Motor neuron (in vitro differentiated cells): ENCODE measurements around the gene DMPK. TPM values are rescaled to one million over a fixed set of nuclear protein-coding genes. Genes with fewer than 3 reads are reported as not detected.
A peak's percentile ranks its signal among the peaks of the same experiment; 100 is the strongest.
"Not testable (repeated sequence)": the region's sequence is repeated elsewhere in the genome, so short reads cannot be mapped to it uniquely, and the experiment has no call there.

Experiments
- ATAC-seq, 8 experiments: fragments of 200-7000 bp; cut with Tn5 transposase; replicated peaks in 6 of 8; 2 replicates each; pipeline ENCODE4 v1.8.0; 2021; ENCODE audit warnings: mild to moderate bottlenecking in 8 of 8, moderate library complexity in 8 of 8
- H3K27ac ChIP-seq, 2 donors: fragments of 250-450 bp; sonication (Bioruptor Pico); 2 replicates each; pipeline ENCODE4 v1.9.0; 2021; ENCODE audit warnings: antibody characterized with exemption in 2 of 2, mild to moderate bottlenecking in 2 of 2, moderate library complexity in 1 of 2
- H3K4me1 ChIP-seq, 2 donors: fragments of 250-450 bp; sonication (Bioruptor Pico); replicated peaks in 1 of 2; 2 replicates each; pipeline ENCODE4 v1.6.1; 2021; ENCODE audit warnings: antibody characterized with exemption in 2 of 2, mild to moderate bottlenecking in 2 of 2, moderate library complexity in 1 of 2
- H3K4me3 ChIP-seq, 5 donors: fragments of 250-450 bp; sonication (Bioruptor Pico); 2 replicates each; pipeline ENCODE4 v1.9.0; 2021; ENCODE audit warnings: antibody characterized with exemption in 5 of 5, mild to moderate bottlenecking in 5 of 5, moderate library complexity in 4 of 5
- WGBS, 10 experiments: fragments of 450-650 bp; shearing (Covaris generic); methylation state at CpG; one replicate each; pipeline ENCODE4 v1.0.0; 2022; 5-methylcytosine and 5-hydroxymethylcytosine counted together
- in situ Hi-C, 9 experiments: fragments of 400-800 bp; cut with MboI; loops; one replicate each; pipeline ENCODE4 v1.15.0; 2021; ENCODE audit warnings: low sequenced_read_pairs in 9 of 9, low pct_unique_long_range_greater_than_20kb in 2 of 9; ENCODE audit not compliant: unreplicated experiment in 9 of 9
- total RNA-seq, 8 experiments: library from RNA; unstranded; fragments of 300-600 nt; gene quantifications; 2 replicates each; pipeline versions ENCODE4 v1.2.3 to v1.2.4, GENCODE V29; 2022

DMPK gene
- total RNA-seq, 8 experiments from 2014 or later: 18.8 to 41.5 (median 26.9) TPM

DNA sequence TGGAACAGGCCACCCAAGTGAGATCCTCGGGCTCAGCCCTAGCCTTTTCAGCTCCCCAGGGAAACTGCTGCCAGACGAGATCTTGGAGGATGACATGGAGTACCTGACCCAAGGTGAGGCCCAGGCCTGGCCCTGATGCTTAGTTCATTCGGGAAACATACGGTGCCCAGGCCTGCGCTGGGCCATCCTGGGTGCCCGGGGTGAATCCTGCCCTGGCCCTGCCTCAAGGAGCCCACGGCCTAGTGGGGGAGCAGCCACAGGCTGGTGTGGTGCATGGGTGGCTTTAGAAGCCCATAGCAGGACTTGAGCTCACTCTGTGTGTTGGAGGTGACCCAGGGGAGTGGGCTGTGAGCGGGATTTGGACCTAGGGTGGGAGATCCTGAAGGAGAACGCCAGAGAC, 23.4 kb downstream of the DMPK start:
- no peak overlapping the region for H3K27ac ChIP-seq
- 20 to 84% (median 79%) methylated on average over 2 to 6 of the region's 9 CpGs; no CpG with 5 or more reads in 4 of the 10 experiments for WGBS, 10 experiments
- peaks cover 5 to 6% of the 10 kb centered on the region in 2 donors for H3K4me1 ChIP-seq
- ATAC-seq: no peak
- no peak overlapping the region for H3K4me3 ChIP-seq
- in situ Hi-C loops: no loop called here

DNA sequence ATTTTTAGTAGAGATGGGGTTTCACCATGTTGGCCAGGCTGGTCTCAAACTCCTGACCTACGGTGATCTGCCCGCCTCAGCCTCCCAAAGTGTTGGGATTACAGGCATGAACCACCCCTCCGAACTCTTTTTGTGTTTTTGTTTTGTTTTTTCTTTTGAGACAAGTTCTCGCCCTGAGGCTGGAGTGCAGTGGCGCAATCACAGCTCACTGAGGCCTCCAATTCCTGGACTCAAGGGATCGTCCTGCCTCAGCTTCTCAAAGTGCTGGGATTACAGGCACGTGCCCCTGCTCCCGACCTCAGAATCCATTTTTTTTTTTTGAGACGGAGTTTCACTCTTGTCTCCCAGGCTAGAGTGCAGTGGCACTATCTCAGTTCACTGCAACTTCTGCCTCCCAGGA, 24.6 kb downstream of the DMPK start:
- no peak overlapping the region for H3K4me3 ChIP-seq
- H3K4me1 ChIP-seq: no peaks in the 10 kb centered on the region
- in situ Hi-C loops: no loop called here
- H3K27ac ChIP-seq: no peak overlapping the region
- no peak for ATAC-seq
- 26 to 93% (median 81%) methylated on average over 2 to 9 of the region's 9 CpGs; no CpG with 5 or more reads in 3 of the 10 experiments for WGBS, 10 experiments

DNA sequence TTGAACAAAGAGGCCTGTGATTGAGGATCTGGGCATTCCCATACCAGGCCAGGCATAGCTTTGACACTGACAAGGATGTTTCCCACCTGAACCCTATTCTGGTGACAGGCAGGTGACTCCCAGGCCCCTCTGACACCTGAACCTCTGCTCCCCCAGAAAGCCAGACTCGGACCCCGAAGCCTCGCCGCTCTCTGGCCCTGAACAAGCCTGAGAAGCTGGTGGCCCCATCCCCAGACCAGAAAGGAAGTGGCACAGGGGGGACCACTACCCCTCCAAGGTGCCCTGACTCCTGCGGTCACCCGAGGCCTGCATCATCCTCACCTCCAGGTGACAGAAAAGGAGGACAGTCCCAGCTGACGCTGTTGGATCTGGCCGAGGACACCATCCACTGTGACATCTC, 28.0 kb downstream of the DMPK start:
- in situ Hi-C loops: no loop called here
- no peak overlapping the region for H3K4me3 ChIP-seq
- H3K4me1 ChIP-seq: no peaks in the 10 kb centered on the region
- ATAC-seq: no peak
- 80 to 100% (median 100%) methylated on average over 1 to 2 of the region's 8 CpGs; no CpG with 5 or more reads in 7 of the 10 experiments for WGBS, 10 experiments
- no peak overlapping the region for H3K27ac ChIP-seq

DNA sequence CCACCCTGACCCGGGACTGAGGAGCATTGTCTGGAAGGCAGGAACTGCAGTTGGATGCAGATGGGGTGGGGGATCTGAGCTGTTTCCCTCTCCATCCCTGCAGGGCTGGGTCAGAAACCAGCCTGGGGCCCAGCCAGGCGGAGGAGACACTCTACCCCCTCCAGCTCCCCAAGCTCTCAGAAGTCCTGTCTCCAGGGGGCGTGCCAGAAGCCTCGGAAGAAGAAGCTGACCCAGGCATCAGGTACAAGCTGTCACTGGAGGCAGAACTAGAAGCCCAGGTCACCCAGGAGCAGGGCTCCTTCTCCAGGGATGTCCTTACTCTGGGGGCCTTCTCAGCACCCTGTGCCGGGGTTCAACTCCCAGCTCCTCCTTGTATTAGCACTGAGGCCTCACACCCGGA, 28.7 kb downstream of the DMPK start:
- Histone ChIP-seq H3K4me3 (no peak overlapping the region), H3K4me1 (no peaks in the 10 kb centered on the region), H3K27ac (no peak overlapping the region)
- peak in 5 of 8 experiments; percentile 14 to 44 (median 27) for ATAC-seq
- in situ Hi-C loops: no loop called here
- WGBS, 10 experiments: 18 to 40% (median 20%) methylated on average over 1 to 3 of the region's 6 CpGs; no CpG with 5 or more reads in 6 of the 10 experiments

DNA sequence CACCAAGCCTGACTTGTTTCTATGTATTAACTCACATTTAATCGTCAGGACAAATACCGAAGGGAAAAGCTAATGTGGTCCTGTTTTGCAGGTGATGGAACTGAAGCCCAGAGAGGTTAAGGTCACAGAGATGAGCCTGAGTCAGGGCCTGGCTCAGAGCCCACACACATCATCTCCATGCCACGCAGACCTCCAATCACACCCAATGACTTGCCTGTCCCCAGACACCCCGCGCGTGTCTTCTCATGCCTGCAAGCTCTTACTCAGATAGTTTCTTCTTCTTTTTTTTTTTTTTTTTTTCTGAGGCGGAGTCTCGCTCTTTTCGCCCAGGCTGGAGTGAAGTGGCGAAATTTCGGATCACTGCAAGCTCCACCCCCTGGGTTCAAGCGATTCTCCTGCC, 29.7 kb downstream of the DMPK start:
- ATAC-seq: no peak
- WGBS, 10 experiments: 80 to 100% (median 98%) methylated on average over 1 to 8 of the region's 12 CpGs; no CpG with 5 or more reads in 1 of the 10 experiments
- in situ Hi-C loops: no loop called here
- Histone ChIP-seq H3K4me1 (no peaks in the 10 kb centered on the region), H3K4me3 (no peak overlapping the region), H3K27ac (no peak overlapping the region)

DNA sequence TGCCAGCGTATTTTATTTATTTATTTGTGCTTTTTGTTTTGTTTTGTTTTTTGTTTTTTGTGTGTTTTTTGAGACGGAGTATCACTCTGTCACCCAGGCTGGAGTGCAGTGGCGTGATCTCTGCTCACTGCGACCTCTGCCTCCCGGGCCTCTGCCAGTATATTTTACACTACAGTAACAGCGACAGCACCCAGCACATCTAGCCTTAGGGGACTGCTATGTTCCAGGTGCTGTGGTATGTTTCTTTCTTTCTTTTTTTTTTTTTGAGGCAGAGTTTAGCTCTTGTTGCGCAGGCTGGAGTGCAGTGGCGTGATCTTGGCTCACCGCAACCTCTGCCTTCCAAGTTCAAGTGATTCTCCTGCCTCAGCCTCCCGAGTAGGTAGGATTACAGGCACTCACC, 30.8 kb downstream of the DMPK start:
- H3K4me1 ChIP-seq, ATAC-seq, H3K4me3 ChIP-seq, H3K27ac ChIP-seq, in situ Hi-C loops: not testable (repeated sequence)
- WGBS, 10 experiments: 67 to 100% (median 89%) methylated on average over 2 to 10 of the region's 10 CpGs

DNA sequence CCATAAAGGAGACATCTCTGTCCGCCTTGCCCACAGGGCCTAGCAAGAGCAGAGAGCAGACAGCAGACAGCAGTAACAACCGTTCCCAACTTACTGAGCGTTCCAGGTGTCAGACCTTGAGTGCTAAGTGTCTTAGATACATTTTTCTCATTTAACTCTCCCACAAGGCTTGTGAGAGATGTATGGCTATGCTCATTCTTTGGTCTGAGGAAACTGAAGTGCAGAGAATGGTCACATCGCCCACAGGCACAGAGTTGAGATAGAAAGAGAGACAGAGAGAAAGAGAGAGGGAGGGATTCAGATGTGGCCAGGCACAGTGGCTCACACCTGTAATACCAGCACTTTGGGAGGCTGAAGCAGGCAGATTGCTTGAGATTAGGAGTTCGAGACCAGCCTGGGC, 34.8 kb downstream of the DMPK start:
- 60 to 100% (median 80%) methylated on average over 1 to 2 of the region's 5 CpGs; no CpG with 5 or more reads in 4 of the 10 experiments for WGBS, 10 experiments
- in situ Hi-C loops: no loop called here
- Histone ChIP-seq H3K4me1 (no peaks in the 10 kb centered on the region), H3K4me3 (no peak overlapping the region), H3K27ac (no peak overlapping the region)
- no peak for ATAC-seq

DNA sequence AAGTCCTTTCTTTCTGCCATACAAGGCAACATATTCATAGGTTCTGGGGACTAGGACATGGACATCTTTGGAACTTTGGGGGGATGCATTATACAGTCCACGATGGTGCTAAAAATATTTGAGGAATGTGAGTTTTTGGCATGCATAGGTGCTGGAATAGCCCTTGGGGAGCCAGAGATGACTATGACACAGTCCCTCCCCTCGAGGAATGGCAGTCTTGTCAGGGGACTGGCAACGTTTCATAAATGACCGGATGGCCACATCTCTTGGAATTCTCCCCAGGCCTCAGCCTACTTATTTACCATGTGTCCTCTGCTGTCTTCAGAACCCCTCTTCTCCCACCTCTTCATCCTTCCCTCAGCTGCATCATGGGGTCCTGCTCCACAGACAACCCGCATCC, 35.4 kb downstream of the DMPK start:
- H3K27ac ChIP-seq: no peak overlapping the region
- WGBS, 10 experiments: 0 to 100% (median 95%) methylated on average over 1 to 4 of the region's 5 CpGs; no CpG with 5 or more reads in 4 of the 10 experiments
- H3K4me1 ChIP-seq: no peaks in the 10 kb centered on the region
- ATAC-seq: no peak
- H3K4me3 ChIP-seq: no peak overlapping the region
- in situ Hi-C loops: no loop called here

DNA sequence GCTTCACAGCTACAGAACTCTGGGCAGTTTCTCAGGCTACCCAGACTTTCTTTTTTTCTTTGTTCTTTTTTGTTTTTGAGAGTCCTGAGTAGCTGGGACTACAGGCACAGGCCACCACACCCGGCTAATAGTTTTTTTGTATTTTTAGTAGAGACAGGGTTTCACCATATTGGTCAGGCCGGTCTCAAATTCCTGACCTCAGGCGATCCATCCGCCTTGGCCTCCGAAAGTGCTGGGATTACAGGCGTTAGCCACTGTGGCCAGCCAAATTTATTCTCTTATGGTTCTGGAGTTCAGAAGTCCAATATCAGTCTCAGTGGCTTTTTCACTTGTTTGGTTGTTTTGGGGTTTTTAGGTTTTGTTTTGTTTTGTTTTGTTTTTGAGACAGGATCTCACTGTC, 36.7 kb downstream of the DMPK start:
- H3K4me1 ChIP-seq: no peaks in the 10 kb centered on the region
- no peak overlapping the region for H3K27ac ChIP-seq
- in situ Hi-C loops: no loop called here
- ATAC-seq: no peak
- 40 to 100% (median 84%) methylated on average over 1 to 4 of the region's 6 CpGs; no CpG with 5 or more reads in 3 of the 10 experiments for WGBS, 10 experiments
- H3K4me3 ChIP-seq: no peak overlapping the region

DNA sequence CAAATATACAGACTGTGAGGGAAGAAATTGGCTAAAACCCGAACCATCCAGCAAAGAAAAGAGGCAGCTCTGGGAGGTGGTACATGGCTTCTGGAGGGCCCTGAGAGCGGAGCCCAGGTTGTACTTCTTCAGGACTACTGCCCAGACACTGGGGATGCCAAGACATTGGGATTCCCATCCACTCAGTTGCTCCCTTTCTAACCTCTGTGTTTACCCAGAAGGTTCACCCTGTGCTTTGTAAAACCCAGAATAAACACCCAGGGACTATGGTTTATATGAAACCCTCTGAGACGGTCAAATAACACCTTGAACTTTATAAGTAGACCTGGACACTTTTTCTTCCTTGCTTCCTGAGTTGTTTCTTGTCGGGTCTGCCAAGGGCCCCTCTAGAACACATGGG, 39.3 kb downstream of the DMPK start:
- in situ Hi-C loops: no loop called here

DNA sequence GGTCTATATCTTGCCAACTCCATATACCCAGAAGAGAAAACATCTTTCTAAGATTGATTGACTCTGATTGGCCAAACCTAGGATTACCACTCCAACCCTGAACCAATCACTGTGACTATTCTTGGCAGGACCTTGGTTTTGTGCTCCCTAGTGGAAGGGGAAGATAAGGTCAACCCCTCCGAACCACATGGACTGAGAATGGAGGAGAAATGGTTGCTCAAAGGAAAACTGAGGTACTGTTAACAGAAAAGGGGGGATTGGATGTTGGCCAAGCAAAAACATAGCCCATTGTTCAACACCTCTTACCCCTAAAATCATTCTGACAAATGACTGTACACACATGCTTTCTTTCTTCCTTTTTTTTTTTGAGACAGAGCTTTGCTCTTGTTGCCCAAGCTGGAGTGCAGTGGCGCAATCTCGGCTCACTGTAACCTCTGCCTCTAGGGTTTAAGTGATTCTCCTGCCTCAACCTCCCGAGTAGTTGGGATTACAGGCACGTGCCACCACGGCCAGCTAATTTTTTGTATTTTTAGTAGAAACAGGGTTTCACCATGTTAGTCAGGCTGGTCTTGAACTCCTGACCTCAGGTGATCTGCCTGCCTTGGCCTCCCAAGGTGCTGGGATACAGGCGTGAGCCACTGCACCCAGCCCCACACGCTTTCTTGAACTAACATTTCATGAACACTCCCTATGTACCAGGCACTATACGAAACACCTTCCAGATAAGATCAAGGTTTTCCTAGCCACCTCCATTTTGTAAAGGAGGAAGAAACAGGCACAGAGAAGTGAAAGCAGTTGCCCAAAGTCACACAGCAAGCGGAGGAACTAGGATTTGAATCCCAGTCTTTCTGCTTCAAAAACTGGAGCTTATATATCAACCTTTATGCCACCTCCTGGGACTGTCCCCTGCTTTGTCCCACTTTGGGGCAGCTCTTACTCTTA, 42.5 kb downstream of the DMPK start:
- Histone ChIP-seq H3K4me3 (no peak overlapping the region), H3K27ac (no peak overlapping the region), H3K4me1 (no peaks in the 10 kb centered on the region)
- WGBS, 10 experiments: 20 to 100% (median 77%) methylated on average over 1 to 9 of the region's 10 CpGs
- in situ Hi-C loops: no loop called here
- peak in 1 of 8 experiments; percentile 32 for ATAC-seq

More for the DNA sequence above, 39.3 kb downstream of the DMPK start:
- H3K4me3 ChIP-seq: no peak overlapping the region
- no peaks in the 10 kb centered on the region for H3K4me1 ChIP-seq
- peak in 1 of 8 experiments; percentile 72 for ATAC-seq
- no peak overlapping the region for H3K27ac ChIP-seq
- WGBS, 10 experiments: 17 to 100% (median 67%) methylated on average over 1 to 4 of the region's 4 CpGs; no CpG with 5 or more reads in 1 of the 10 experiments

DNA sequence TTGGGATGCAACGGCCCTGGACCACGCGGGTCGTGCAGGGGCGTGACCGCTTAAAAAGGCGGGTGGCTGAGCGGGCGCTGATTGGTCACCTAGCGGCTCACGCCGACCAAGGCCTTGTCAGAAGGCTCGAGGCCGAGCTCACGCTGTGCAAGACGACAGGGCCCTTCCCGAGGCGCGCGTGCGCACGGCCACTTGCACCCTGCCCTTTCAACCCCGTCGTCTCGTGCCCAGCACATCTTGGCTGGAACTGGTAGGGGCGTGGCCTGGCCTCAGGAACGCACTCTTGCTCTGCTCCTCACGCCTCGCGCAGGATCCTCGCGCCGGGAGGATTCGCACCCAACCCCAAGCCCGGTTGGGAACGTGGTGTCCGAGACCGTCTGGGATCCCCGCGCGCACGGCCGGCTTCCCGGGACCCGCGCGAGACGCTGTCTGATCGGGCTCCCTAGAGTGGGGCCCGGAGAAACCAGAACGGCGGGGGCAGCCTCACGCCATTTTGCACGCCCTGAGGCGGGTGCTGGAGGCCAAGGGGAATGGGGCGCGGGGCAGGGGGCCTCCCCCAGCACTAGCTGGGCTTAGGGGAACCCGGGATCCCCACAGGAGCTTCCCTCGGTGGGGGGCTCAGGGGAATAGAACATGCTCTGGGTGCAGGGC, 49.0 kb downstream of the DMPK start, which contains the start of gene MEIOSIN:
Gene MEIOSIN (plus strand): TSS at position 280 of the 651 bp plus-strand sequence. CDS start 1,938 bp downstream, outside the sequence.
- in situ Hi-C loops: no loop called here
- Histone ChIP-seq H3K27ac (no peak within 1 kb of the TSS), H3K4me1 (peaks cover 0 to 6% of the 10 kb centered on the region in 2 donors), H3K4me3 (no peak within 1 kb of the TSS)
- WGBS, 10 experiments: 85 to 88% methylated on average over 8 to 12 of the region's 59 CpGs; no CpG with 5 or more reads in 8 of the 10 experiments
- no peak for ATAC-seq
